ENCODE measurements around the gene GPR171.

Gene GPR171

DNA sequence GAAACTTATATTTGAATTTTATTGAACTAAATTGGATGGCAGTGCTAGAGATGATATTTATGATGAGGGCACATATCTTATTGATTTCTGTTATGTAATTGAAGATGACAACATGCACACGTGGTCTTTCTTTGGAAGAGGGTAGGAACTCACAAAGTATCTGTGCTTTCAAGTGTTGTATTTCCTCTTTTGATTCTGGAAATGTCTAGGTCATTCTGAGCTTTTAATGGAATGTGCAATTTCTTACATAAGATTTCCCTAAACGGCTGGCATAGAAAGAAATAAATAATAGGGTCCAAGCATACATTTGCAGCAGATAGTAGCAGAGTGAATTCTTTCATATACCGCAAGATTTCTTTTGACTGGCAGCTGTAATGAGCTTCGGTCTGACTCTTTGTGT, 10.1 kb upstream of the GPR171 start:
- no peak for DNase-seq

DNA sequence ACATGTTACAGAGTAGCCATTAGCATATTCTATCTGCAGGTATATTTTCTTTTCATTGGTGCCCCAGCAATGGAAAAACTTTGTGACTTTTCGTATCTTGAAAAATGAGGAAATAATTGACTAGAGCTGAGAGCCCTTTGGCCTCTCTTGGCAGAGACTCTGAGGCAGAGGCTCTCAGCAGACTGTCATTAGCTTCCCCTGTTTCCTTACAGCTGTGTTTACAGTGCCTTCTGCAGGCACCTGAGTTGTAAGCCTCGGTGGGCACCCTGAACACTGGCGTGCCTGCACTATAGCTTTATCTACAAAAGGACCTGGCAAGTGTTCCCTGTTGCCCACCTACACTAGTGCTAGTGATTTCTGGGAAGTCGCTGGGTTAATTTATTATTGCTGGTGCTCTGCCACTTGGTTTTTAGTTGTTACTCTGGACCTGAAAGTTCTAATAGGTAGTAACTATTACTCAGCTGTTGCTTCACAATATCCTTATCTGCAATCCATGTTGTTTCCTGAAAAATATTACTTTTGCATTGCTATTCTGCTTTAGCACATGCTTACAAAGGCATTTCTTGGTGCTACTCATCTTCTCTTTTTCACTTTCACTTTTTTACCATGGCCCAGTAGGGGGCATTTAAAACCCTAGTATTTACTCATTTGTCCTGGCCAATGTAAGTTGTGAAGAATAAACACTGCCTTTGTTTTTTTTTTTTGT, 7.8 kb upstream of the GPR171 start:
- DNase-seq, result no peak

DNA sequence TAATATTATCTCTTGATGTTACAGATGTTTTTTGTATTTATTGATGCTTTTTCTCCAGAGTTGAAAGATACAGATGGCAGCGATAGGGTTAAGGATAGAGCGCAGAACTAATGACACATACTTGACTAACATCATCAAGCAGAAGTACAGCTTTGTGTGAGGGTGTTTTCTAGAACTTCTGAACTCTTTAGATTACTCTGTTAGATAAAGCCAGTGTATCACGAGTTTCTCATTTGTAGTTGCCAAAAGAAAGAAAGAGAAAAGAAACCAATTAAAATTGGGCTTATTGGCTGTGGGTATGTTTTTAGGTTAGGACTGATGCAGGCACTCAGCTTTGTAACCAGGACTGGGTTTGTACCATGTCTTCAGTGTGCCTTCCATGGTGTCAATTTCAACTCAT, 6.6 kb upstream of the GPR171 start:
- no peak for DNase-seq

DNA sequence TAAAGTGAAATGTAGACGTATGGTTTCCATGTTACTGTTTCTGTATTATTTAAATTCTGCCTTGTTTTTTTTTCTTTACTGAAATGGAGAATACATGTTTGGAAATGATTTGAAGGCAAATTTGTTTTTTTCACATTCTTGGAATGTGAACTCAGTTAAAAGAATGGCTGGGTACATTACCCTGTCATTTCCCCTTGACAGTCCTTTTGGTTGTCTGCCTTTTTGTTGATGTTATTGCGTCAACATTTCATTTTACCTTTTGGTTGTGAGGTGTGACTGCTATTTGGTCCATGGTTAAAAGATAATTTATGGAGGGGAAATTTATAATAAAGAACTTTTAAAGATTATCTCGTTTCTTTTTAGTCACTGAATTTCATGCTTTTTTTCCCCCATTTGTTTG, 3.2 kb upstream of the GPR171 start:
- no peak for DNase-seq

DNA sequence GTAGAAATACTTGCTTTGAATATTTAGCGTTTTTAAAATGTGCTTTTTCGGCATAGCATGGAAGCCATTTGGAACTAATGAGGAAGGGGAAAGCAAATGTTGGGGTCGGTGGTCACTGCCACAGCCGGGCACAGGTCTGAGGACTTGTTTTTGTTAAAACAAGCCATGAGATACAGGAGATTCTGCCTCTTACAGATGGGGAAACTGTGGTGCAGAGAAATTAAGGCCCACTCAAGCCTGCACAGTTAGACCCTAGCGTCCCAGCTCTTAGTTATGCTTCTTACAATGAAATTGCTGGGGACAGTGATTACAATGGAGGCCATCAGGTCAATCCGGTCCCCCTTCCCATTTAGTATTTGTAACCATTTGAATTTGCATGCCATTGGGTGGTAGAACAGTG, 2.5 kb upstream of the GPR171 start:
- no peak for DNase-seq

DNA sequence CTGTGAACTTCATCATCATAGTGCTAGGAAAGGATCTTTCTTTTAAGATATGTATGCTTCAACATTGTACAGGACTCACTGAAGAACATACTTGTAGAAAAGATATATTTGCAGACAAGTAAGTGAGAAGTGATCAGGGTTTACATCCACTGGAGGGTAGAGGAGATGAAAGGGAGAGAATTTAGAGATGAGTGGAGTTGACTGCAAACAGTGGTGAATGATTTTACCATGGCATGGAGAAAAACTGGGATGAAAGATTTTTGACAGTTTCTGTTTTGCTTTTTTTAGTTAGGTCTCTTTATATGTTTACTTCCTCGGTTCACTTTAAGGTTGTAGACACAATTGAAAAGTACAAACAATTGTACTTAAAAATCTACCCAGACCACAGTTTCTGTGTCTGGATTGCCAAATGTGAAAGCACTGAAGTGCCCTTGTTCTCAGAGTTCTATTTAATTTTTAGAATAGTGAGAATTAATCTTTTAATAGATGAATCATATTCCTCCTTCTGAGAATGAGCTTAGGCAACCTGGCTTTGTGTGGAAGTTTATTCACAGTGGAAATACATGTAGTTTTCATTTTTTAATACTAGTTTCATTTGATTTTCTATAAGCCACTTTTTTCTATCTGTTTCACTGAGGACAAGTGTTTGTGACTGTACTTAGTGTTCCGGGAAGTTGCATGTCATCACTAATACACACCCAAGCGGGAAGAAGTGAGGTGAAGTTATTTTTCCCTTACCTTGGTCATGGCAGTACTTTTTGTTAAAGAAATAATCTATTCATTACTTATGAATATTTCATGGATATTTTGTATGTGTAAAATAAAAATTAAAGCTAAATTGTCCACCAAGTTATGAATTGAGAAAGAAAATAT, 1.8 kb upstream of the GPR171 start:
- no peak for DNase-seq

DNA sequence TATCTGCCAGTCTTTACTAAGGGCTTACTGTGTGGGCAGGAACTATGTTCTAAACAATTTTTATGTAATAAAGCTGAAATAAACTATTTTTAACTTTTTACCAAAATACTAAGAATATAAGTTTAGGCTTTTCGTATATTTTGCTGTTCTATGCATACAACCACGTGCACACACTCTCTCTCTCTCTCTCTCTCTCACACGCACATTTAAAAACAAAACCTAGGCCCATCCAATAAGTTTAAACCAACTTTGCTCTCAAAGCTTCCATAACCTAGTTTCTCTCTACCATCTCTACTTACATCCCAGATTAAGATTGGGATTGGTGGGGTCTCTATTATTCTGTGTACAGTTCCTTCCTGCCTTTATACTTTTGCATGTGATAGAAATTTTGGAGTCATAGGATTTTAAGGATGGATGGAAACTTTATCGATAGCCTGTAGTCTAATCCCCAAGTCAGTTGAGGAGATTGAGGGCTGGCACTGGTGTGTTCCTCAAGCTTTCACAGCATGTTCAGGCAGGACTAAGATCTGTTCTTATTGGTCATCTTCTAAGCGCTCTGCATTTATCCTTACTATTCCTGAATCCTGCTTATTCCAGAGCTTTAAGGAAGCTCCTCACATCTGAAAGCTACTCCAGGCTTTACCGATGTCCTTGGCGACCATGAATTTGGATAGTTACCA, 1.8 kb downstream of the GPR171 start:
- DNase-seq, result no peak

DNA sequence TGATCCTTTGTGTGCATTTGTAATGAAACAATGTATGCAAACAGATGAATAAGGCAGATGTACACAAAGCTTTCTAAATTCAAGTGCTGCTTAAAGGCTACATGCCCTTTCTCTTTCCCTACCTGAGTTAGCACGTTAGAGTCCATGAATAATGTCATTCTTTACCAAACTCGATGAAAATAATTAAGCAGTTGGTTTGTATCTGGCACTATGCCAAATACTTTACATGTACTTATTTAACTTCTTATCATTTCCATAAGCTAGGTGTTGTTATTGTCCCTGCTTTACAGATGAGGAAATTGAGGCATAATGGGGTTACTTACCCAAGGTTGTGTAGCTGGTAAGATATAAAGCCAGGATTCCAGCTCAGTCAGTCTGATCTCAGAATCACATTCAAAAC, 2.4 kb downstream of the GPR171 start:
- no peak for DNase-seq

DNA sequence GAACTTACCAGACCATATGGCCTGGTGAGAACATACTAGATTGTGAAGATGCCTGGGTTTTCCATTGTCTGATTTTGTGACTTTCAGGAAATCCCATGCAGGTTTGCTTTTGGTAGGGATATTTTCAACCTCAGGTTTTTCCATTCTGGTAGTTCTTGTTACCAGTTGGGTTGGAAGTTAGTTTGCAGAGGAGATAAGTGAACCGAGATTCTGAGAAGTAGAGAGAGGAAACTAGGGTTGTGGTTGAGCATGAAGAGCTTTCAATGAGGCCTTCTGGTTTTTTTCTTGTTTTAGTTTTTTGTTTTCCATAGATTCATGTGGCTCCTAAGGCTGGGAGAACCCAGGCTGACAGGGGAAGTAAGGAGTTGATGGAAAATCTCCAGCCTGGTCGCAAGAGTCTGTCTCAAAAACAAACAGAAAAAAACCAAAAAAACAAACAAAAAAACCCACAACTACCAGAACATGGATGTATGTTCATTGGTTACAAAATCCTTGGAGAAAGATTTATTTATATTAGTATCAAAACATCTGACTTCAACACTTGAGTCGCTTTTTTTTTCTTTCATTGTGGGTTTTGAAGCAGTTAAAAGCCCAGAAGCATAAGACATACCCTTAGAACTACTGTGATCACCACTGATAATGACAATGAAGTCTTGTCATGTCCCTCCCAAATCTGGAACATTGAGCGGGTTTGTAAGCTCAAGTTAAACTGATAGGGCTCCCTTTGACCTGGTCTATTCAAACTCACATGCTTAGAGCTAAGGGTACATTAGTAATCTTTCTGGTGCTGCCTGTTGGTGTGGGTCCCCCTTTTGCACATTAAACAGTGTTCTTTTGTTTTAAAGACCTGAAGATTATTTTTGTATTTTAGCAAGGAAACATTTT, 3.2 kb downstream of the GPR171 start:
- no peak for DNase-seq

DNA sequence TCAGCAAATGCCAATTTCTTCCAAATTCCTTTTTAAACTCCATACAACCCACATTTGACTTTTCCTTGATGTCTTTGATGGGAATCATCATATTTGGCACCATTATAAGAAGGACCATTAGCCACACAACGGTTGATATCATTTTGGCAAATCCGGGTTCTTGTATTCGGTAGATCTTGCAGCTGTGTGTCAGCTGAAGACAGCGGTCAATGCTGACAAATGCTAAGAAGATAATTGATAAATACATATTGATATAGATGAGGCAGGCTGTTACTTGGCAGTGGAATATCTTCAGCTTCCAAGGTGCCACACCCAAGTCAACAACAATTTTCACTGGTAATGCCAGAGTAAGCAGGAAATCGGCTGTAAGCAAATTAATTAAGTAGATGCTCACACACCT, 4.2 kb downstream of the GPR171 start:
- no peak for DNase-seq

DNA sequence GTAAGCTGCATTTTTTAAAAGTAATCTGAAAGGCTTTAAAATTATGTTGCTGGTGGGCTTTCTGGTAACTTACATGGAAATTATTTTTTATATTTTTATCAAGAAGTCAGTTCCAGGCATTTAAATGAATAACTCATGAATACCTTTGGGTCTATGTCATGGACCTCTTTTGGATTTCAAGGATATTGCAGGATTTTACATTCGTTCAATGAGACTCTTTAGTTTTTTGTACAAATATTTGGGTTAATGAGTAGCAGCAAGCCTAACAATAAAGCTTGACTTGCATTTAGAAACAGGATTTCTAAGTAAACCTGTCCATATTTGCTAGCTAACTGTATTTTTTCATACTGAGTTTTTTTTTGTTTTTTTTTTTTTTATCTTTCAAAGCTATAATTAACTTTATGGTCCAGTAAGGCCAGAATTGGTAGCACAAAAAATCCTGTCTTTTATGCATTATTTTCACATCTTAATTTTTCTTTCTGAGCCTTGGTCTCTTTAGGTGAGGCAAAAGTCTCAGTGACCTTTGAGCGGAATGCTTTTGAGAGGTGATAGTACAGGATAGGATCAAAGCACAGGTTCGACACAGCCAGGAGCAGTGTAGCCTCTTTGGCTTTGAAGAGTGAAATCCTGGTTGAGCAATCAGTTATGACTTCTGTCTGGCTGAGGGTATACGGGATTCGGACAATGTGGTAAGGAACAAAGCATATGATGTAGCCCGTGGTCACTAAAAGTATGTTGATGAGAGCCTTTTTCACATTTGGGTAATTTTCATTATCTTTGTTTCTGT, 4.8 kb downstream of the GPR171 start:
- no peak for DNase-seq

DNA sequence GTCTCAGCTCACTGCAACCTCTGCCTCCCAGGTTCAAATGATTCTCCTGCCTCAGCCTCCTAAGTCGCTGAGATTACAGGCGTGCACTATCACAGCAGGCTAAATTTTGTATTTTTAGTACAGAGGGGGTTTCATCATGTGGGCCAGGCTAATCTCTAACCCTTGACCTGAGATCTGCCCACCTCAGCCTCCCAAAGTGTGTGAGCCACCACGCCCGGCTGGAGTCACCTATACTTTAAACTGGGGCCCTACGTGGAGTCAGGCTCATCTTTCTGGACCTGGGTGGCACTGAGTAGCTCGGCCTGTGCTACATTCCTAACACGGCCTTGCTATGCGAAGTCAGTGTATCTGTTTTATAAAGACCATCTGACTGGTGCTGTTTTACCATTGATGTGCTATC, 5.8 kb downstream of the GPR171 start:
- DNase-seq, result no peak

DNA sequence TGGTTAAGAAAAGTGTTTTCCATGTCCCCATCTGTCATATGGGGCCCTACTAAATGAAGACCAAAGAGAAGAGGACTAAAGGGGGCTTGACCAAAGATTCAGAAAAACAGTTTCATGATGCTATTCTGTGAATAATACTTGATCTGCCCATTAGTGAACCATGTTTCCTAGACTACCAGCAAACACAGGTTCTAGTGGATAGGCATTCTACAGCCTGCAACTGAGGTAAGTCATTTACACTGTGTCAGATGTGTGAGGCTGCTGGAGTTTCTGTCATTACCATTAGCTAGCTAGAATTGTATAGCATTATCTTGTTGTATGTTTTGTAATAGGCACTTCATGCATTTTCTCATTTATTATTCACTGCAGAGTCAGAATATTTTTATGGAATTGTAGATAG, 6.6 kb downstream of the GPR171 start:
- DNase-seq, result no peak

DNA sequence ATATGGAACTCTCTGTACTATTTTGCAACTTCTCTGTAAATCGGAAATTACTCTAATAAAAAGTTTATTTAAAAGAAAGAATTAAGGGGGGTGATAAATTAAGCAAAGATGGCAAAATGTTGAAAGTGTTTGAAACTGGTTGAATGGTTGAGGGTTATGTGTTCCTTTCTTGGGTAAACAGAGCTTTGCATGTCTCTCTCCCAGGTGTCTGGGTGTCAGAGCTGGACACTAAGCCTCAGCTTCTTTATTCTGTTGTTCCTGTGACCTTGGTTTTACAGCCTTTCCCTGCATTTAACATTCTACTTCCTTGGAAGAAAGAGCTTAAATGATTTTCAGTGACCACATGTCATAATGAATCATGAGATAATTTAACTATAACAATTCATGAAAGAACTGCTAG, 7.2 kb downstream of the GPR171 start:
- DNase-seq, result no peak

DNA sequence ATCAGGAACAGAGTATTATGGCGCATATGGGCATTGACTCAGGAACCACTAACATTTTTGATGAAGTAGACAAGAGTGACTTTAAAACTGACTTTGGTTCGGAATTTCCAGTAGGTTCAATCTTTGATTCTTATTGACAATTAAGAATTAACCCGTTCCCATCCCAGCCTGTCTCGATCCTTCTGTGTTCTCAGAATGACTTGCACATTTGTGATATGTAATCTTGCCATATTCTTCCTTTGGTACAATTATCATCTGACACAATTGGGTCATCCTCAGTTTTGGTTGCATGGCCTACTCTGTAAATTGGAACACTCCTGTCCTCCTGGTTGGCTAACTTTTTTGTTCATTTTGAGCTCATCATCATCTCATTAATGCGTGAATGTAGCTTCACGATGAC, 10.5 kb downstream of the GPR171 start:
- DNase-seq, result no peak

DNA sequence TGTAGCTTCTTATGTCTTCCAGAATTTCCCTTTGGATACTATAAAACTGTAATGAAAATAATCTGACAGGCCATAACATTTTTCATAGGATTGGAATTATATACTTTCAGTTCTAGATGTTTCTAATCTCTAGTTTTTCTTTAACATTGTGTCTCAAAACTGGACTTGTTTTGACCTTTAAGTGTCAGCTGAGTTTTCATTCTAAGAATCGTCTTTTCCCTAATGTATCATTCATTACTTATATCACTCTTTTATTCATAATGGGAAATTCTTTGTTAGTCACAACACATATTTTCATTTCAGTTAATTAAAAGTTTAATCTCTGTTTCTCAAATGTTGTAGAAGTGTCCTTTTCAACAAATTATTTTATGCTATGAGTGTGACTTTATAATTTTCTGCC, 11.9 kb downstream of the GPR171 start:
- no peak for DNase-seq

DNA sequence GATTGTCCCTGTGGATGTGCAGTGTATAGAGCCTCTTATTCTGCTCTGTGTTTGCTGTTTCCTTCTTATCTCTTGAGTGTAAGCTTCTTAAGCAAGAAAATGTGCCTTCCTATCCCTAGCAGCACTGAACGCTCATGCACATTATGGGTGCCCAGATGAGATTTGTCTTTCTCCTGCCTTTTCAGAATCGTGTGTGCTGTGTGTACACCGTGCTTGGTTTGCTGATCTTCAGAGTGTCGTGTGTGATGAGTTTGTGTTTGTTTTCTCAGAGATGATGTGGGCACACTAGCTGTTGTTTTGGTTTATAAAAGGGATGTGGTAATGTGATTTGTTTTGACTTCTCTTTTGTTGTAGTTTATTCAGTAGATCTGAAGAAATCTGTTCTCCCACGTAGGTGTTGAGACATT, 19.7 kb downstream of the GPR171 start:
- DNase-seq, result no peak

DNA sequence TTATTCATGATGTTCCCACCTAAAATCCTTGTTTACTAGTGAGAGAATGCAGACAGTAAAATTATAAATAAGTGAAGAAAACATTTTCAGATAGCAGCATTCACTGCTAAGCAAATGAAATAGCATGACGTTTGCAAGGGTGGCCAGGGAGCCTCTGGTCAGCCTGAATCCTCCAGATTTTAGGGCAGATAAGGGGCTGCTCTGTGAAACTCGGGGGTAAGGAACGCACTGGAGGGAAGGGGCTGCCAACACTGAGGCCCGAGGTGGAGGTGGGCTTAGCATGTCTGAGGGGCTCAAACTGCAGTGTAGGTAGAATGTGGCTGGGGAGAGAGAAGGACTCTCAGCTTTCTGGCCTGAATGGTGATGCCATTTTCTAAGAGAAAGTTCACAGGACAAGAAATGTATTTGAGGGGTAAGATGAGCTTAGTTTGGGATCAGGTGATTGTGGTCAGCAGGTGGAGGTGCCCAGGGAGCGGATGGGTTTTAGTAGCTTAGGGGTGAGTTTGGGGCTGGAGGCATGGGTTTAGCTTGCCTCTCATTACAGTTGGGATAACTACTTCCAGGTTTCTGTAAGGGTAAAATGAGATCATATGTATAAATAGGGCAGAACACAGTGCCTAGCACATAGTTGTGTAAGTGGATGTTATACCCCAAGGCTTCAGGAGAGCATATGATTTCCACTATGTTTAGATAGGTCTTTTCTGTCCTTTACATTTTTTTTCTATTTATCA, 20.5 kb downstream of the GPR171 start:
- DNase-seq, result no peak

DNA sequence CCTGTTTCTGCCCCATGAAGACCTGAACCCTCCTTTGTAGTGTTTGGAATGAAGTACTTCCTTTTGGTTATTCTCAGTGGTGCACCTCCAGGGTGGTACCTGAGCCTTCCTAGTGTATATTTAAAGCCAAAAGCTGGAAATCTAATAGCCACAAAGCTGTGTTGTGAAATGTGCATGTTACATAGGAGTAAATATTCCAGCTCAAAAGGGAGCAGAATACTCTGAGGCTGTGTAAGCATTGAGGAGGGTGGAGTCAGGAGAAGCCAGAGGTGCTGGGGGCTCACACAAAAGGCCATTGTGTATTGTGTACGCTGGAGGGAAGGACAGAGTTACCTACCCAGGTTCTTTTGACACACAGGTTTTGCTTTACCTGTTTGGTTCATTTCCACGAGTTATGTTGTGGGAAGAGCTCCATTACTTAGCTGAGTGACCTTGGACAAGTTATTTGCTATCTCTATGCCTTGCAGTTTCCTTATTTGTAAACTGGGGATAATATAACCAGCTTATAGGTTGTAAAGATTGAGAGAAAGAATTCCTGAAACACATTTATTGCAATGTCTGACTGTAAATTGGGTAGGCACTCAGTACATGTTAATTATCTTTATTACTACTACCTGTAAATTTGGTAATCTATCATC, 24.7 kb downstream of the GPR171 start:
- DNase-seq, result no peak

DNA sequence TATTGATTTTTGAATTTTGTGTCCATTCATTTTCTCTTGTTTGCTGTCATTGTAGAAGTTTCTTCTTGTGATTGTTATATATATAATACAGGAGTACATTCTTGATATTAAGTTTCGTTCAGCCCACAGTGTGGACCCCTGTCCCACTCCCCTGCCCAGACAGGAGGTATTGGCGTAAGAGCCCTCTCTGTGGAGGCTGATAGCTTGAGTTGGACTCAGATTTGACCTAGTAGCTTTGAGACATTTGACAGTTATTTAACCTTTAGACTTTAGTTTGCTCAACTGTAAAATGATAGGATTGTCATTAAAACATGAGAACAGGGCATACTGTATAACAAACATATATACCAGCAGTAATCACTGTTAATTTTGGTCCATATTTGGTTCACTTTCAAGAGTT, 27.1 kb downstream of the GPR171 start:
- DNase-seq, result no peak

DNA sequence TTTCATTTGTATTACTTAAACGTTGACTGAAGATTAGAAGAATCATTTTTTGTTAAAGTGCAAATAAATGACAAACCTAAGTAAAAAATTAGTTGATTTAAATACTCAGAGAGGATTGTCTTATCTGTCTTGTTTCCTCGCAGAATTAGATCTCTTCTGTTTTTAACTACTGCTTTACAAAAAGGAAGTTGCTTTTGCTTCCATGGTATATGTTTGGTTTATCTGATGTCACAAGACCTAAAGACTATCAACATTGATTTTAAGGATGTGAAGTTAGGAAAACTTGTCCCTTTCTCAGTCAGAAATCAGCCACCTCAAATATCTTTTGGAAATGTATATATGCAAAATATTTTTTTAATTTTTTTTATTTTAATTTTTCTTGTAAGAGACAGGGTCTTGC, 28.7 kb downstream of the GPR171 start:
- DNase-seq, result no peak

All from activated CD8-positive, alpha-beta memory T cell treated with anti-CD3 and anti-CD28 coated beads for 24 hours (primary cell).